H1 (cell line): Measurements from ENCODE around the gene STAMBP. TPM values are rescaled to one million over a fixed set of nuclear protein-coding genes. Genes with fewer than 3 reads are reported as not detected.

Source experiments
- CTCF ChIA-PET: fragments of 300-600 bp; sonication (Branson Sonifier 250); formaldehyde crosslinking; loops from one replicate; lab custom pipeline; 2021; ENCODE audit not compliant: partially characterized antibody; lab: Charles Lee
- POLR2A ChIA-PET: fragments of 300-600 bp; sonication (Branson Sonifier 250); formaldehyde crosslinking; loops from one replicate; lab custom pipeline; 2021; ENCODE audit warnings: inconsistent platforms; ENCODE audit not compliant: partially characterized antibody; lab: Charles Lee
- DNase-seq, 2 experiments: peaks; one replicate each; pipeline versions ENCODE4 v3.0.0 to v3.0.0-alpha.2; 2010 to 2022; ENCODE audit warnings: low spot score in 2 of 2, low read depth in 1 of 2, mixed read lengths in 1 of 2
- FAIRE-seq: peaks from 2 replicates; lab custom pipeline; 2011; peaks lifted over from hg19 to GRCh38; lab: Jason Lieb, UNC
- H2AFZ ChIP-seq: 2 replicates; pipeline ENCODE4 v1.8.1; 2012; ENCODE audit warnings: low read length, inconsistent platforms
- H2AK5ac ChIP-seq: 2 replicates; pipeline ENCODE4 v1.6.1; 2013; ENCODE audit warnings: low read depth, low read length
- H2BK120ac ChIP-seq: replicated peaks from 2 replicates; pipeline ENCODE3; 2013; ENCODE audit warnings: low read depth, low read length, inconsistent platforms
- H2BK12ac ChIP-seq: 2 replicates; pipeline ENCODE4 v1.6.1; 2013; ENCODE audit warnings: low read depth, low read length
- H2BK15ac ChIP-seq: 2 replicates; pipeline ENCODE4 v1.6.1; 2013; ENCODE audit warnings: low read length
- H2BK20ac ChIP-seq: 2 replicates; pipeline ENCODE4 v1.6.1; 2013; ENCODE audit warnings: low read length
- H2BK5ac ChIP-seq: 2 replicates; pipeline ENCODE4 v1.6.1; 2013; ENCODE audit warnings: low read depth, low read length
- H3K14ac ChIP-seq: 2 replicates; pipeline ENCODE4 v1.6.1; 2013; ENCODE audit warnings: inconsistent platforms; ENCODE audit not compliant: insufficient read length
- H3K18ac ChIP-seq: 2 replicates; pipeline ENCODE4 v1.6.1; 2013; ENCODE audit warnings: low read length; ENCODE audit errors: extremely low read depth
- H3K23ac ChIP-seq: 2 replicates; pipeline ENCODE4 v1.6.1; 2013; ENCODE audit warnings: inconsistent platforms; ENCODE audit not compliant: insufficient read length
- H3K23me2 ChIP-seq: 2 replicates; pipeline ENCODE4 v1.6.1; 2013; ENCODE audit warnings: low read depth, low read length
- H3K27ac ChIP-seq: 2 replicates; pipeline ENCODE4 v1.6.1; 2011; ENCODE audit warnings: low read depth, low read length, inconsistent platforms
- H3K27me3 ChIP-seq, 4 experiments: replicated peaks in 1 of 4; 1 replicate in 1 of 4; 2 replicates in 3 of 4; pipeline versions ENCODE4 v1.6.1 to v1.8.1; 2011 to 2013; ENCODE audit warnings: low read length in 3 of 4, mild to moderate bottlenecking in 3 of 4, inconsistent platforms in 2 of 4, mixed read lengths in 2 of 4, moderate library complexity in 1 of 4; ENCODE audit not compliant: control insufficient read depth in 3 of 4, insufficient read depth in 3 of 4; ENCODE audit errors: extremely low read depth in 1 of 4
- H3K36me3 ChIP-seq, 4 experiments: 2 replicates each; pipeline versions ENCODE4 v1.6.1 to v1.8.1; 2011 to 2013; ENCODE audit warnings: mild to moderate bottlenecking in 4 of 4, low read length in 3 of 4, moderate library complexity in 2 of 4, control low read depth in 1 of 4, inconsistent platforms in 1 of 4; ENCODE audit not compliant: insufficient read depth in 4 of 4, control insufficient read depth in 2 of 4
- H3K4ac ChIP-seq: replicated peaks from 2 replicates; pipeline ENCODE3; 2013; ENCODE audit warnings: low read length, low read depth, mixed read lengths, inconsistent platforms; ENCODE audit not compliant: insufficient read length
- H3K4me1 ChIP-seq, 4 experiments: replicated peaks in 1 of 4; 1 replicate in 1 of 4; 2 replicates in 3 of 4; pipeline versions ENCODE4 v1.6.1 to v1.8.1; 2011 to 2013; ENCODE audit warnings: low read length in 3 of 4, inconsistent platforms in 2 of 4, mixed read lengths in 1 of 4; ENCODE audit not compliant: insufficient read depth in 4 of 4, control insufficient read depth in 3 of 4
- H3K4me2 ChIP-seq, 2 experiments: 2 replicates each; pipeline versions ENCODE4 v1.6.1 to v1.8.1; 2011 to 2013; ENCODE audit warnings: low read depth in 2 of 2, low read length in 2 of 2, control low read depth in 1 of 2, inconsistent platforms in 1 of 2, mild to moderate bottlenecking in 1 of 2; ENCODE audit not compliant: insufficient read depth in 1 of 2
- H3K4me3 ChIP-seq, 4 experiments: fragments of 200-600, 300-600 bp in 1 of 4; sonication (generic), shearing (Covaris generic), sonication (Bioruptor Twin) in 1 of 4; 2 replicates each; pipeline versions ENCODE4 v1.5.1 to v1.8.1; 2011 to 2016; ENCODE audit warnings: low read length in 4 of 4, low read depth in 3 of 4, control low read depth in 2 of 4, inconsistent platforms in 2 of 4, mild to moderate bottlenecking in 2 of 4, mixed read lengths in 1 of 4, moderate library complexity in 1 of 4; ENCODE audit not compliant: insufficient read depth in 2 of 4; ENCODE audit errors: extremely low read depth in 1 of 4
- H3K56ac ChIP-seq: replicated peaks from 2 replicates; pipeline ENCODE3; 2013; ENCODE audit warnings: low read depth, mild to moderate bottlenecking, mixed read lengths, low read length, inconsistent platforms; ENCODE audit not compliant: insufficient read length
- H3K79me1 ChIP-seq: 2 replicates; pipeline ENCODE4 v1.6.1; 2013; ENCODE audit warnings: low read depth, low read length, control low read depth
- H3K79me2 ChIP-seq, 2 experiments: 2 replicates each; pipeline versions ENCODE4 v1.6.1 to v1.8.1; 2012 to 2013; ENCODE audit warnings: low read length in 2 of 2, mild to moderate bottlenecking in 2 of 2, inconsistent platforms in 1 of 2; ENCODE audit not compliant: insufficient read depth in 2 of 2, control insufficient read depth in 1 of 2
- H3K9ac ChIP-seq, 4 experiments: replicated peaks in 1 of 4; 1 replicate in 1 of 4; 2 replicates in 3 of 4; pipeline versions ENCODE4 v1.6.1 to v1.8.1; 2011 to 2013; ENCODE audit warnings: low read depth in 3 of 4, low read length in 3 of 4, control low read depth in 2 of 4, mild to moderate bottlenecking in 2 of 4, moderate library complexity in 2 of 4, inconsistent platforms in 1 of 4; ENCODE audit errors: extremely low read depth in 1 of 4
- H3K9me3 ChIP-seq, 2 experiments: 2 replicates each; pipeline versions ENCODE4 v1.6.1 to v1.8.1; 2012 to 2013; ENCODE audit warnings: mild to moderate bottlenecking in 2 of 2, moderate library complexity in 2 of 2, control low read depth in 1 of 2, inconsistent platforms in 1 of 2, low read depth in 1 of 2, low read length in 1 of 2, mixed read lengths in 1 of 2; ENCODE audit not compliant: insufficient read depth in 2 of 2
- H4K20me1 ChIP-seq, 2 experiments: replicated peaks in 1 of 2; 2 replicates each; pipeline versions ENCODE3 to v1.8.1; 2011 to 2013; ENCODE audit warnings: inconsistent platforms in 2 of 2, low read length in 2 of 2, mild to moderate bottlenecking in 1 of 2; ENCODE audit not compliant: insufficient read depth in 2 of 2, control insufficient read depth in 1 of 2
- H4K5ac ChIP-seq: 2 replicates; pipeline ENCODE4 v1.6.1; 2013; ENCODE audit warnings: low read length, low read depth, mixed read lengths, inconsistent platforms; ENCODE audit not compliant: insufficient read length
- H4K8ac ChIP-seq: 2 replicates; pipeline ENCODE4 v1.8.0; 2013; ENCODE audit warnings: mild to moderate bottlenecking, moderate library complexity, low read length, inconsistent platforms; ENCODE audit not compliant: insufficient read depth; ENCODE audit errors: extremely low read depth
- H4K91ac ChIP-seq: replicated peaks from 2 replicates; pipeline ENCODE3; 2013; ENCODE audit warnings: low read length, mixed read lengths, inconsistent platforms; ENCODE audit not compliant: insufficient read length
- CEBPB ChIP-seq: IDR thresholded peaks from 2 replicates; pipeline ENCODE4 v1.6.1; 2012; ENCODE audit warnings: low read depth, low read length
- CHD1 ChIP-seq: IDR thresholded peaks from 2 replicates; pipeline ENCODE4 v1.6.1; 2012; ENCODE audit warnings: low read depth, low read length, improper control_type of control experiment
- CHD2 ChIP-seq: IDR thresholded peaks from 2 replicates; pipeline ENCODE4 v1.6.1; 2012; ENCODE audit warnings: low read length, improper control_type of control experiment
- GABPA ChIP-seq: IDR thresholded peaks from 2 replicates; pipeline ENCODE4 v1.6.1; 2011; ENCODE audit warnings: mild to moderate bottlenecking, low read length, moderate library complexity, borderline replicate concordance; ENCODE audit not compliant: insufficient read depth
- JUND ChIP-seq: IDR thresholded peaks from 2 replicates; pipeline ENCODE4 v1.6.1; 2011; ENCODE audit warnings: mild to moderate bottlenecking, improper control_type of control experiment, low read length
- KDM4A ChIP-seq: IDR thresholded peaks from one replicate; pipeline ENCODE4 v1.7.1; 2012; ENCODE audit warnings: low read depth, mild to moderate bottlenecking, moderate library complexity, low read length, inconsistent platforms; ENCODE audit not compliant: severe bottlenecking
- MAFK ChIP-seq: IDR thresholded peaks from 2 replicates; pipeline ENCODE4 v1.6.1; 2012; ENCODE audit warnings: low read depth, mild to moderate bottlenecking, improper control_type of control experiment, low read length
- PHF8 ChIP-seq: fragments of 200-600 bp; sonication (generic); conservative IDR thresholded peaks from 2 replicates; pipeline ENCODE4 v1.7.1; 2012; ENCODE audit warnings: low read depth, mild to moderate bottlenecking, inconsistent platforms, low read length, moderate library complexity
- RNF2 ChIP-seq: fragments of 200-900, 300-1000 bp; sonication (generic); IDR thresholded peaks from 2 replicates; pipeline ENCODE4 v1.7.1; 2016; ENCODE audit warnings: borderline replicate concordance, low read depth, mild to moderate bottlenecking, antibody characterized with exemption, low read length; ENCODE audit not compliant: poor library complexity, severe bottlenecking; ENCODE audit errors: missing control alignments
- SIRT6 ChIP-seq: IDR thresholded peaks from one replicate; pipeline ENCODE4 v1.7.1; 2012; ENCODE audit warnings: low read length, inconsistent platforms
- SRF ChIP-seq: IDR thresholded peaks from 2 replicates; pipeline ENCODE4 v1.6.1; 2011; ENCODE audit warnings: mild to moderate bottlenecking, low read depth, low read length, moderate library complexity
- TBP ChIP-seq: IDR thresholded peaks from 2 replicates; pipeline ENCODE4 v1.6.1; 2011; ENCODE audit warnings: low read depth, low read length, improper control_type of control experiment
- YY1 ChIP-seq: IDR thresholded peaks from 2 replicates; pipeline ENCODE4 v1.6.1; 2011; ENCODE audit warnings: low read depth, mild to moderate bottlenecking, low read length
- polyA plus RNA-seq, 7 experiments: library from polyadenylated mRNA; depleted of rRNA in 3 of 7; stranded (reverse) in 5 of 7; unstranded in 2 of 7; fragments of >200 nt in 5 of 7; fragments of 200-250 nt in 2 of 7; gene quantifications; 1 replicate in 5 of 7; 2 replicates in 1 of 7; 4 replicates in 1 of 7; pipeline versions ENCODE4 v1.2.1 to v1.2.3, GENCODE V29; 2011 to 2013; ENCODE audit warnings: missing spikeins in 2 of 7, mixed read lengths in 2 of 7
- total RNA-seq: library from RNA; stranded (reverse); fragmentation: NEBNext Ultra II Directional; extraction: Animal tissue kit (Norgen Biotek cat#: 25700); gene quantifications from 2 replicates; pipeline ENCODE4 v1.2.1, GENCODE V29; 2021
- TF ChIP-seq, protein P1 (sequence below): IDR thresholded peaks from 2 replicates; pipeline ENCODE4 v1.6.1; 2012; ENCODE audit warnings: low read length, inconsistent platforms

The STAMBP gene
- total and polyA plus RNA-seq, 2 of the 8 experiments (the other 6 are each of a cell fraction or from before 2014, with no cell fraction given), result 35.8 to 49.7 TPM

DNA sequence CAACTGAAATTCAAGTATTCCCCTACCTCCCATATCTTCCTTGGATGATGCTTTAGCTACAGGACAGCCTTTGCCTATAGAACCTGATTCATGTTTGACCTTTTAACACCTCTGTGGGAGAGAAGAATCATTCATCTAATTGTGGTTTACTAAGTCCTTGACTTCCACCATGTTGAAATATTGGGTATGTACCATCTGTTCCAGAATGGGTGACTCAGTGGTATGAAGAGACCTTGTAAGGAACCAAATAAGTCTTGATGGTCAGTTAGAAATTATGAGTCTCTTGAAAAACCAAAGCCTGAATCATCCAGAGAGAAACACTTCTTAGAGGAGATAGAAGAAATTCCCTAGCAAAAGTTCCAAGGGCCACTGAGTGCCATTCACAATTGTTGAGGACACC lies 27.5 kb downstream of the STAMBP start:
- H3K14ac ChIP-seq, result no peak overlapping the region
- no peak overlapping the region for H3K27ac ChIP-seq
- no peak overlapping the region for H3K4ac ChIP-seq
- POLR2A ChIA-PET, result no interaction called here
- no peak for FAIRE-seq
- H3K23me2 ChIP-seq, result no peaks in the 10 kb centered on the region; the same call in 1 of the 2 replicates
- no peak overlapping the region for H4K5ac ChIP-seq
- H2BK120ac ChIP-seq, result no peak overlapping the region
- no peak overlapping the region for H2BK20ac ChIP-seq
- no peak overlapping the region for H2BK15ac ChIP-seq
- no peaks in the 10 kb centered on the region for H3K9me3 ChIP-seq
- peaks cover 0 to 2% of the 10 kb centered on the region in 2 experiments for H4K20me1 ChIP-seq
- no peak overlapping the region for H3K56ac ChIP-seq
- DNase-seq, result no peak
- H4K8ac ChIP-seq, result no peak overlapping the region
- H3K79me1 ChIP-seq, result no peaks in the 10 kb centered on the region
- no peak overlapping the region for H3K9ac ChIP-seq
- no peaks in the 10 kb centered on the region for H3K27me3 ChIP-seq
- no peak overlapping the region for H3K4me3 ChIP-seq
- peaks cover 15 to 67% (median 52%) of the 10 kb centered on the region in 4 experiments for H3K36me3 ChIP-seq
- no peak overlapping the region for H4K91ac ChIP-seq
- no peak overlapping the region for H2BK5ac ChIP-seq
- H2AK5ac ChIP-seq, result no peak overlapping the region
- no peak overlapping the region for H2AFZ ChIP-seq
- H3K18ac ChIP-seq, result no peak overlapping the region
- no peak overlapping the region for H2BK12ac ChIP-seq
- no peak overlapping the region for H3K4me2 ChIP-seq
- no peak overlapping the region for H3K23ac ChIP-seq
- no peaks in the 10 kb centered on the region for H3K79me2 ChIP-seq
- H3K4me1 ChIP-seq, result no peaks in the 10 kb centered on the region
- CTCF ChIA-PET, result interaction anchor here (0.7 to 1.0 kb wide), 2 partner anchors 9 to 176 kb away, joined by 3 read pairs; no protein-coding TSS in a partner anchor
- TF ChIP-seq MAFK (no peak), CHD2 (no peak), JUND (no peak), SRF (no peak), RNF2 (no peak), YY1 (no peak), GABPA (no peak), KDM4A (no peak), PHF8 (no peak), SIRT6 (no peak), TBP (no peak), CHD1 (no peak), CEBPB (no peak)
- TF ChIP-seq, protein P1, sequence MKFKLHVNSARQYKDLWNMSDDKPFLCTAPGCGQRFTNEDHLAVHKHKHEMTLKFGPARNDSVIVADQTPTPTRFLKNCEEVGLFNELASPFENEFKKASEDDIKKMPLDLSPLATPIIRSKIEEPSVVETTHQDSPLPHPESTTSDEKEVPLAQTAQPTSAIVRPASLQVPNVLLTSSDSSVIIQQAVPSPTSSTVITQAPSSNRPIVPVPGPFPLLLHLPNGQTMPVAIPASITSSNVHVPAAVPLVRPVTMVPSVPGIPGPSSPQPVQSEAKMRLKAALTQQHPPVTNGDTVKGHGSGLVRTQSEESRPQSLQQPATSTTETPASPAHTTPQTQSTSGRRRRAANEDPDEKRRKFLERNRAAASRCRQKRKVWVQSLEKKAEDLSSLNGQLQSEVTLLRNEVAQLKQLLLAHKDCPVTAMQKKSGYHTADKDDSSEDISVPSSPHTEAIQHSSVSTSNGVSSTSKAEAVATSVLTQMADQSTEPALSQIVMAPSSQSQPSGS, result no peak
